Transverse colon (tissue), 4 donors: Measurements from ENCODE around the gene LGALS9C. TPM values are rescaled to one million over a fixed set of nuclear protein-coding genes. Genes with fewer than 3 reads are reported as not detected.
"Not testable (repeated sequence)": the region's sequence is repeated elsewhere in the genome, so short reads cannot be mapped to it uniquely, and the experiment has no call there.

ENCODE experiments used
- DNase-seq: peaks from one replicate; pipeline ENCODE4 v3.0.0-alpha.2; 2019
- H3K27ac ChIP-seq, 4 donors: fragments of 200-600 bp; sonication (generic); 2 replicates each; pipeline ENCODE4 v1.5.1; 2016 to 2018; ENCODE audit warnings: inconsistent platforms in 4 of 4
- H3K27me3 ChIP-seq: fragments of 200-600 bp; sonication (generic); 2 replicates; pipeline ENCODE4 v1.5.1; 2017; ENCODE audit warnings: inconsistent platforms
- H3K36me3 ChIP-seq, 4 donors: fragments of 200-600 bp; sonication (generic); 2 replicates each; pipeline ENCODE4 v1.5.1; 2017 to 2019; ENCODE audit warnings: inconsistent platforms in 4 of 4
- H3K4me1 ChIP-seq, 4 donors: fragments of 200-600 bp; sonication (generic); 2 replicates each; pipeline ENCODE4 v1.5.1; 2017 to 2020; ENCODE audit warnings: inconsistent platforms in 4 of 4
- H3K4me3 ChIP-seq, 4 donors: fragments of 200-600 bp; sonication (generic); 1 replicate in 1 of 4; 2 replicates in 3 of 4; pipeline versions ENCODE4 v1.5.1 to v1.6.1; 2017 to 2019; ENCODE audit warnings: inconsistent platforms in 4 of 4
- H3K9me3 ChIP-seq, 2 donors: fragments of 200-600 bp; sonication (generic); 2 replicates each; pipeline ENCODE4 v1.5.1; 2017 to 2019; ENCODE audit warnings: inconsistent platforms in 2 of 2
- WGBS, 2 donors: methylation state at CpG; one replicate each; pipeline ENCODE4 v1.1.5; 2018; ENCODE audit warnings: low coverage in 1 of 2; 5-methylcytosine and 5-hydroxymethylcytosine counted together
- in situ Hi-C, 4 donors: fragments of 200-750 bp; cut with MboI; loops; one replicate each; pipeline versions ENCODE4 v1.15.0 to v1.15.1; 2017; ENCODE audit warnings: low sequenced_read_pairs in 3 of 4, low pct_ligation_motif_present in 1 of 4, low pct_unique_long_range_greater_than_20kb in 1 of 4
- intact Hi-C: fragments of 100-400 bp; cut with DNase I; formaldehyde crosslinking; loops from one replicate; pipeline ENCODE4 v1.15.1; 2023; ENCODE audit warnings: low total_unique reads
- total RNA-seq, 4 donors: library from RNA; depleted of rRNA; stranded (reverse); fragments of >200 nt; gene quantifications; one replicate each; pipeline ENCODE4 v1.1.0, GENCODE V29; 2016

The LGALS9C gene
- total RNA-seq, 4 donors from 2014 or later: 15.7 to 60.7 (median 37.2) TPM

DNA sequence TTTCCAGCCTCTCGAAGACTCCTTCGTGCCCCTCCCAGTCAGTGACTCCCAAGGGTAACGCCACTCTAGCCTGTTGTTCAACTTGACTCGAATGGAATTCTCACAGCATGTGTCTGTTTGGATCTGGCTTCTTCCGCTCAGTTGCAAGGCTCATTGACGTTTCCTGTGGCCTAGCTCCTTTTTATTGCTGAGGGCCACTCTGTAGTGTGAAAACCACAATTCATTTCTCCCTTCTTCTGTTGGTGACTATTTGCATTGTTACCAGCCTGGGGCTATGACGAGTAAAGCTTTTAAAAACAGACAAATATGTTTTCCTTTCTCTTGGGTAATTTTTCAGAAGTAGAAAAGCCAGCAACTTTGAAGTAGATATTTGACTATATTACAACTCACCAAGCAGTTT, 1.8 kb upstream of the LGALS9C start:
- WGBS, 2 donors: 52% methylated on average over 4 of the region's 7 CpGs; no CpG with 5 or more reads in 1 of the 2 donors
- H3K4me1 ChIP-seq, H3K36me3 ChIP-seq, in situ Hi-C loops, H3K27ac ChIP-seq, intact Hi-C loops, H3K4me3 ChIP-seq, H3K9me3 ChIP-seq, H3K27me3 ChIP-seq, DNase-seq: not testable (repeated sequence)

DNA sequence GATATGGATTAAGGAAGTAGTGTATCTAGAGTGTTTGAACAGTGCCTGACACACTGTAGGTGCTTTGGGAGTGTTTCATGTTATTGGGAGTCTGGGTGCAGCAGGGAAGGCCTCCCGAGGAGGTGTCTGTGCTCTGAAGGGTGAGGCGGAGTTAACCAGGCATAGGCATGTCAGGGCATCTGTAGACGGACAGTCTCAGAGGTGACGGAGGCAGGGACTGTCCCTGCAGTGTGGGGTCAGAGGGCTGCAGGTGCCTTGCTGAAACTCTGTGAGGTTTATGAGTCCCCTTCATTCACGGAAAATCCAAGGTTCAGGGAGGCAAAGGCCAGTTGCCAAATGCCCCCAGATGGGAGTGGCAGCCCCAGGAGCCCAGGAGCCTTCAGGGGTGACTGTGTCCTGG, 778 bp downstream of the LGALS9C start:
- H3K9me3 ChIP-seq, intact Hi-C loops: not testable (repeated sequence)

GRCh38 chr17:18478362-18478761, 1.8 kb downstream of the LGALS9C start:
- H3K4me3 ChIP-seq, H3K4me1 ChIP-seq, H3K36me3 ChIP-seq, DNase-seq, H3K27me3 ChIP-seq, intact Hi-C loops, in situ Hi-C loops, H3K27ac ChIP-seq, H3K9me3 ChIP-seq: not testable (repeated sequence)
- WGBS, 2 donors: no CpG with 5 or more reads among the region's 12 CpGs

More for the DNA sequence above, 778 bp downstream of the LGALS9C start:
- H3K4me1 ChIP-seq, in situ Hi-C loops, DNase-seq, H3K27me3 ChIP-seq, H3K36me3 ChIP-seq, H3K4me3 ChIP-seq: not testable (repeated sequence)
- 52% methylated on average over 4 of the region's 5 CpGs; no CpG with 5 or more reads in 1 of the 2 donors for WGBS, 2 donors
- H3K27ac ChIP-seq: peak overlapping the region in 1 of 4 donors; percentile 61

DNA sequence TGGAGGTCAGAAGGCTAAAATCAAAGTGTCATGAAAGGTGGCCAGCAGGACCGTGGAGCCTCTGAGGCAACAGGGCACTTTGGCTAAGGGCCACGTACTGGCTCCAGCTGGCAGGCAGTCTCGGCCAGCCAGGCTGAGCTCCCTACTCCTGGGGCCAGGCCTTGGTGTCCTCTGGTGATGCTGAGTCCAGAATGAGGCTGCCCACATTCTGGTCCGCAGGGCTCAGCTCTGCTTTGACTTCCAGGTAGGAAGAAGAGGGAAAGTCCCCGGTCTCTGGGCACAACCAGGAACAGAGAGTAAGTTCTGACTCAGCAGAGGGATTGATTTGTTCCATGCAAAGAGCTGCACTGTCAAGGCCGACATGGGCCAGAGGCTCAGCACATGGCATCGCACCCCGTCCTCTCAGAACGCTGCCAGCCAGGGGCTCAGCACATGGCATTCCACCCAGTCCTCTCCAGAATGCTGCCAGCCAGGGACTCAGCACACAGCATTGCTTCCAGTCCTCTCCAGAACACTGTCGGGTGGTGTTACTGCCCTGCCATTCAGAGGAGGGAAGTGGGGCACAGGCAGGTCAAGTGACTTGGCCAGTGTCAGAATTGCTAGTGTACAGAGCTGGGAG, 2.5 kb downstream of the LGALS9C start:
- H3K9me3 ChIP-seq, intact Hi-C loops, H3K4me3 ChIP-seq, H3K27me3 ChIP-seq, in situ Hi-C loops, H3K4me1 ChIP-seq, H3K36me3 ChIP-seq: not testable (repeated sequence)
- DNase-seq: peak; percentile 36
- H3K27ac ChIP-seq: peak overlapping the region in 2 of 4 donors; percentile 33 to 60
- 67% methylated on average over 4 of the region's 10 CpGs; no CpG with 5 or more reads in 1 of the 2 donors for WGBS, 2 donors

GRCh38 chr17:18481775-18482174, 5.2 kb downstream of the LGALS9C start:
- H3K27ac ChIP-seq, H3K4me1 ChIP-seq, H3K9me3 ChIP-seq, intact Hi-C loops, in situ Hi-C loops, DNase-seq, H3K4me3 ChIP-seq, H3K36me3 ChIP-seq, H3K27me3 ChIP-seq: not testable (repeated sequence)
- 75% methylated on average over 2 of the region's 3 CpGs; no CpG with 5 or more reads in 1 of the 2 donors for WGBS, 2 donors

GRCh38 chr17:18485936-18486464, 9.4 kb downstream of the LGALS9C start:
- in situ Hi-C loops, H3K27ac ChIP-seq, H3K9me3 ChIP-seq, H3K36me3 ChIP-seq, intact Hi-C loops, H3K4me3 ChIP-seq, H3K27me3 ChIP-seq, H3K4me1 ChIP-seq, DNase-seq: not testable (repeated sequence)
- 53% methylated on average over 5 of the region's 10 CpGs; no CpG with 5 or more reads in 1 of the 2 donors for WGBS, 2 donors

- DNase-seq, H3K4me1 ChIP-seq, H3K9me3 ChIP-seq, H3K4me3 ChIP-seq, H3K36me3 ChIP-seq, H3K27ac ChIP-seq, in situ Hi-C loops, H3K27me3 ChIP-seq, intact Hi-C loops: not testable (repeated sequence)
- 83% methylated on average over 3 of the region's 10 CpGs; no CpG with 5 or more reads in 1 of the 2 donors for WGBS, 2 donors
These were observed 11.0 kb downstream of the LGALS9C start for GRCh38 chr17:18487633-18488032.

- in situ Hi-C loops, DNase-seq, H3K27ac ChIP-seq, H3K4me3 ChIP-seq, H3K9me3 ChIP-seq, H3K36me3 ChIP-seq, intact Hi-C loops, H3K4me1 ChIP-seq, H3K27me3 ChIP-seq: not testable (repeated sequence)
- 88% methylated on average over 7 of the region's 15 CpGs; no CpG with 5 or more reads in 1 of the 2 donors for WGBS, 2 donors
These were observed 12.0 kb downstream of the LGALS9C start for GRCh38 chr17:18488622-18489021.

DNA sequence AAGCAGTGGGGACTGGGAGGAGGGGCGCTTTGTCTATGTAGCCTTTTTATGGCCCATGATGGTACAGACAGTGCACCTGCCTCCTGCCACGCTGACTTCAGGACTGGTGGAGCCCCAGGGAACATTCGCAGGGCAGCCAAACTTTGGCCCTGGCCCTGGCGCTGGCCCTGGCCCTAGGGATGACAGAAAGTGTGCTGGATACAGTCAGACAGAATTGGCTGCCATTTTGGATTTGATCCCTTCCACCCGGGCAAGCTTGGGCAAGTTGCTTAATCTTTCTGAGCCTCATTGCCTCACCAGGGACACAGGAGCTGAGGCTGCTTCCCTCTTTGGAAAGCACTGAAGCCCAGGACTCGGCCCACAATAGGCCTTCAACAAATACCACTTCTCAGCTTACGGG, 13.4 kb downstream of the LGALS9C start:
- H3K27me3 ChIP-seq, H3K9me3 ChIP-seq, in situ Hi-C loops, H3K36me3 ChIP-seq, DNase-seq, H3K4me3 ChIP-seq, H3K4me1 ChIP-seq, intact Hi-C loops, H3K27ac ChIP-seq: not testable (repeated sequence)
- WGBS, 2 donors: no CpG with 5 or more reads among the region's 7 CpGs

GRCh38 chr17:18492712-18493480, 16.3 kb downstream of the LGALS9C start:
- 53% methylated on average over 18 of the region's 23 CpGs; no CpG with 5 or more reads in 1 of the 2 donors for WGBS, 2 donors
- H3K4me1 ChIP-seq, H3K4me3 ChIP-seq, in situ Hi-C loops, H3K27me3 ChIP-seq, H3K36me3 ChIP-seq, H3K9me3 ChIP-seq, intact Hi-C loops: not testable (repeated sequence)
- DNase-seq: peak; percentile 73
- peak overlapping the region; percentile 10 to 59 (median 36) for H3K27ac ChIP-seq
